ENCODE data around the gene FAM53A. TPM values are rescaled to one million over a fixed set of nuclear protein-coding genes. Genes with fewer than 3 reads are reported as not detected.
"Not testable (repeated sequence)": the region's sequence is repeated elsewhere in the genome, so short reads cannot be mapped to it uniquely, and the experiment has no call there.

Gene FAM53A
- polyA plus RNA-seq, 4 donors, result 1.2 to 3.6 (median 2.5) TPM

GRCh38 chr4:1609901-1610790 is 74.0 kb downstream of the FAM53A start:
- no peak for DNase-seq (ENCODE audit: low read depth in 4 of 4, low spot score in 2 of 4)

- DNase-seq (ENCODE audit: low read depth in 4 of 4, low spot score in 2 of 4), result no peak
Measured at GRCh38 chr4:1608821-1609500, 75.2 kb downstream of the FAM53A start.

- DNase-seq (ENCODE audit: low read depth in 4 of 4, low spot score in 2 of 4), result no peak
Measured at GRCh38 chr4:1608196-1608820, 75.8 kb downstream of the FAM53A start.

- not testable (repeated sequence) for DNase-seq (ENCODE audit: low read depth in 4 of 4, low spot score in 2 of 4)
Measured at GRCh38 chr4:1607436-1608195, 76.5 kb downstream of the FAM53A start.

- DNase-seq (ENCODE audit: low read depth in 4 of 4, low spot score in 2 of 4), result no peak
Measured at GRCh38 chr4:1604706-1605205, 79.4 kb downstream of the FAM53A start.

- no peak for DNase-seq (ENCODE audit: low read depth in 4 of 4, low spot score in 2 of 4)
Measured at GRCh38 chr4:1604181-1604705, 79.9 kb downstream of the FAM53A start.

GRCh38 chr4:1603413-1604135 is 80.5 kb downstream of the FAM53A start:
- no peak for DNase-seq (ENCODE audit: low read depth in 4 of 4, low spot score in 2 of 4)

GRCh38 chr4:1602655-1603412 is 81.3 kb downstream of the FAM53A start:
- no peak for DNase-seq (ENCODE audit: low read depth in 4 of 4, low spot score in 2 of 4)

- no peak for DNase-seq (ENCODE audit: low read depth in 4 of 4, low spot score in 2 of 4)
Measured at GRCh38 chr4:1601852-1602654, 82.1 kb downstream of the FAM53A start.

GRCh38 chr4:1601533-1601835 is 82.6 kb downstream of the FAM53A start:
- DNase-seq (ENCODE audit: low read depth in 4 of 4, low spot score in 2 of 4), result no peak

GRCh38 chr4:1600811-1601532 is 83.1 kb downstream of the FAM53A start:
- no peak for DNase-seq (ENCODE audit: low read depth in 4 of 4, low spot score in 2 of 4)

- no peak for DNase-seq (ENCODE audit: low read depth in 4 of 4, low spot score in 2 of 4)
Measured at GRCh38 chr4:1600211-1600780, 83.8 kb downstream of the FAM53A start.

GRCh38 chr4:1599491-1600210 is 84.5 kb downstream of the FAM53A start:
- no peak for DNase-seq (ENCODE audit: low read depth in 4 of 4, low spot score in 2 of 4)

GRCh38 chr4:1599026-1599481 is 85.1 kb downstream of the FAM53A start:
- no peak for DNase-seq (ENCODE audit: low read depth in 4 of 4, low spot score in 2 of 4)

- DNase-seq (ENCODE audit: low read depth in 4 of 4, low spot score in 2 of 4), result no peak
Measured at GRCh38 chr4:1598206-1599025, 85.7 kb downstream of the FAM53A start.

Measured in left renal cortex interstitium (tissue), 4 donors.